GM12878 (cell line): ENCODE data around the gene IRF2. TPM values are rescaled to one million over a fixed set of nuclear protein-coding genes. Genes with fewer than 3 reads are reported as not detected.

Experiments used
- ATF3 ChIP-seq: IDR thresholded peaks from 2 replicates; pipeline ENCODE4 v1.6.1; 2011; ENCODE audit warnings: low read depth, mild to moderate bottlenecking, low read length, moderate library complexity, borderline replicate concordance; ENCODE audit errors: extremely low read depth
- CUX1 ChIP-seq: IDR thresholded peaks from 2 replicates; pipeline ENCODE4 v1.6.1; 2012; ENCODE audit warnings: improper control_type of control experiment, low read depth, low read length; ENCODE audit not compliant: insufficient replicate concordance
- ELK1 ChIP-seq: IDR thresholded peaks from 2 replicates; pipeline ENCODE4 v1.6.1; 2012; ENCODE audit warnings: low read depth, low read length, improper control_type of control experiment
- GABPA ChIP-seq: IDR thresholded peaks from 2 replicates; pipeline ENCODE4 v1.6.1; 2014; ENCODE audit warnings: antibody characterized with exemption, low read depth, mild to moderate bottlenecking, inconsistent platforms
- GATAD2B ChIP-seq: fragments of 450-650 bp; conservative IDR thresholded peaks from 2 replicates; pipeline ENCODE4 v1.6.1; 2017; ENCODE audit warnings: low read depth, mild to moderate bottlenecking, moderate library complexity
- KLF5 ChIP-seq: fragments of 450-650 bp; IDR thresholded peaks from 2 replicates; pipeline ENCODE4 v1.6.1; 2014; ENCODE audit warnings: mild to moderate bottlenecking; ENCODE audit not compliant: partially characterized antibody
- LARP7 ChIP-seq: fragments of 450-650 bp; IDR thresholded peaks from 2 replicates; pipeline ENCODE4 v1.6.1; 2017; ENCODE audit warnings: mild to moderate bottlenecking
- NR2C2 ChIP-seq: IDR thresholded peaks from 2 replicates; pipeline ENCODE4 v1.6.1; 2011; ENCODE audit warnings: borderline replicate concordance, low read depth; ENCODE audit not compliant: control insufficient read depth, insufficient read length
- NR2F1 ChIP-seq: fragments of 450-650 bp; conservative IDR thresholded peaks from 2 replicates; pipeline ENCODE4 v1.6.1; 2017; ENCODE audit warnings: mild to moderate bottlenecking
- NRF1 ChIP-seq: conservative IDR thresholded peaks from 2 replicates; pipeline ENCODE4 v1.6.1; 2011; ENCODE audit warnings: mild to moderate bottlenecking, low read depth, low read length, improper control_type of control experiment
- PAX5 ChIP-seq: IDR thresholded peaks from 2 replicates; pipeline ENCODE4 v1.6.1; 2011; ENCODE audit warnings: low read depth, low read length, borderline replicate concordance
- PAX8 ChIP-seq: fragments of 450-650 bp; IDR thresholded peaks from 2 replicates; pipeline ENCODE4 v1.6.1; 2017; ENCODE audit warnings: mild to moderate bottlenecking, moderate library complexity
- PML ChIP-seq: IDR thresholded peaks from 2 replicates; pipeline ENCODE4 v1.6.1; 2012; ENCODE audit warnings: low read length, inconsistent platforms
- POLR2A ChIP-seq: IDR thresholded peaks from 2 replicates; pipeline ENCODE4 v1.6.1; 2011; ENCODE audit warnings: low read depth, mild to moderate bottlenecking, low read length
- POU2F2 ChIP-seq: IDR thresholded peaks from 3 replicates; pipeline ENCODE4 v1.6.1; 2011; ENCODE audit warnings: low read depth, mild to moderate bottlenecking, low read length, borderline replicate concordance
- RBBP5 ChIP-seq: fragments of 200-600 bp; sonication (generic); conservative IDR thresholded peaks from 2 replicates; pipeline ENCODE4 v1.6.1; 2016
- RUNX3 ChIP-seq: IDR thresholded peaks from 2 replicates; pipeline ENCODE4 v1.6.1; 2012; ENCODE audit warnings: low read length, inconsistent platforms
- SPI1 ChIP-seq: IDR thresholded peaks from 2 replicates; pipeline ENCODE4 v1.6.1; 2011; ENCODE audit warnings: low read depth, mild to moderate bottlenecking, low read length, moderate library complexity, borderline replicate concordance; ENCODE audit not compliant: insufficient read depth
- TARDBP ChIP-seq: IDR thresholded peaks from 2 replicates; pipeline ENCODE4 v1.6.1; 2016; ENCODE audit warnings: borderline replicate concordance
- ZNF207 ChIP-seq: fragments of 450-650 bp; IDR thresholded peaks from 2 replicates; pipeline ENCODE4 v1.6.1; 2014; ENCODE audit warnings: antibody characterized with exemption, mild to moderate bottlenecking, borderline replicate concordance
- ZSCAN29 ChIP-seq: fragments of 450-650 bp; IDR thresholded peaks from 2 replicates; pipeline ENCODE4 v1.6.1; 2017; ENCODE audit warnings: mild to moderate bottlenecking, moderate library complexity
- ZZZ3 ChIP-seq: IDR thresholded peaks from 2 replicates; pipeline ENCODE4 v1.6.1; 2011; ENCODE audit warnings: low read depth; ENCODE audit not compliant: control insufficient read depth, insufficient read length
- polyA plus RNA-seq, 11 experiments: library from polyadenylated mRNA; depleted of rRNA in 4 of 11; unstranded in 6 of 11; stranded (reverse) in 5 of 11; fragments of >200 nt; fragmentation: Nextera tagmentation in 4 of 11; fragmentation: Illumina TruSeq in 1 of 11; extraction: Ambion mirVana in 4 of 11; extraction: Trizol in 1 of 11; gene quantifications; 1 replicate in 1 of 11; 2 replicates in 10 of 11; pipeline versions ENCODE4 v1.2.1 to v1.2.3, GENCODE V29; 2011 to 2016; ENCODE audit warnings: inconsistent platforms in 2 of 11, missing spikeins in 2 of 11, low read depth in 1 of 11
- total RNA-seq, 4 experiments: library from RNA; depleted of rRNA in 3 of 4; stranded (reverse); fragments of >200 nt in 3 of 4; fragmentation: Illumina TruSeq in 1 of 4; extraction: Trizol in 1 of 4; gene quantifications; 2 replicates each; pipeline versions ENCODE4 v1.2.1 to v1.2.3, GENCODE V29; 2013 to 2021

Gene IRF2
- total and polyA plus RNA-seq, 10 of the 15 experiments (the other 5 are each of a cell fraction or from before 2014, with no cell fraction given): 45.1 to 99.3 (median 58.9) TPM

GRCh38 chr4:184347251-184348239, 126.8 kb downstream of the IRF2 start (continued):
- TF ChIP-seq CUX1: peak; percentile 94
- TF ChIP-seq ATF3: no peak
- TF ChIP-seq TARDBP: no peak
- TF ChIP-seq ZZZ3: no peak
- no peak for TF ChIP-seq RUNX3
- no peak for TF ChIP-seq KLF5
- TF ChIP-seq SPI1: peak; percentile 79; the same call in 1 of the 2 replicates
- TF ChIP-seq PML: no peak
- TF ChIP-seq NR2F1: peak; percentile 49
- peak; percentile 18; the same call in 1 of the 2 replicates for TF ChIP-seq LARP7
- TF ChIP-seq NR2C2: no peak
- no peak for TF ChIP-seq ZSCAN29
- TF ChIP-seq ELK1: no peak
- peak; percentile 73 for TF ChIP-seq GATAD2B
- peak; percentile 58; the same call in 1 of the 2 replicates for TF ChIP-seq PAX5
- TF ChIP-seq PAX8: peak; percentile 76; the same call in 1 of the 2 replicates
- no peak for TF ChIP-seq ZNF207
- TF ChIP-seq NRF1: no peak
- TF ChIP-seq POU2F2: 0 out of 3 replicates have a peak, but pooled peaks have one; percentile 43
- TF ChIP-seq POLR2A: peak; percentile 74
- no peak for TF ChIP-seq RBBP5
- TF ChIP-seq GABPA: no peak
